Measurements from ENCODE around the gene HOXA3. TPM values are rescaled to one million over a fixed set of nuclear protein-coding genes. Genes with fewer than 3 reads are reported as not detected.

HOXA3 gene
- total RNA-seq, 1 experiment from 2014 or later = 22.6 TPM

DNA sequence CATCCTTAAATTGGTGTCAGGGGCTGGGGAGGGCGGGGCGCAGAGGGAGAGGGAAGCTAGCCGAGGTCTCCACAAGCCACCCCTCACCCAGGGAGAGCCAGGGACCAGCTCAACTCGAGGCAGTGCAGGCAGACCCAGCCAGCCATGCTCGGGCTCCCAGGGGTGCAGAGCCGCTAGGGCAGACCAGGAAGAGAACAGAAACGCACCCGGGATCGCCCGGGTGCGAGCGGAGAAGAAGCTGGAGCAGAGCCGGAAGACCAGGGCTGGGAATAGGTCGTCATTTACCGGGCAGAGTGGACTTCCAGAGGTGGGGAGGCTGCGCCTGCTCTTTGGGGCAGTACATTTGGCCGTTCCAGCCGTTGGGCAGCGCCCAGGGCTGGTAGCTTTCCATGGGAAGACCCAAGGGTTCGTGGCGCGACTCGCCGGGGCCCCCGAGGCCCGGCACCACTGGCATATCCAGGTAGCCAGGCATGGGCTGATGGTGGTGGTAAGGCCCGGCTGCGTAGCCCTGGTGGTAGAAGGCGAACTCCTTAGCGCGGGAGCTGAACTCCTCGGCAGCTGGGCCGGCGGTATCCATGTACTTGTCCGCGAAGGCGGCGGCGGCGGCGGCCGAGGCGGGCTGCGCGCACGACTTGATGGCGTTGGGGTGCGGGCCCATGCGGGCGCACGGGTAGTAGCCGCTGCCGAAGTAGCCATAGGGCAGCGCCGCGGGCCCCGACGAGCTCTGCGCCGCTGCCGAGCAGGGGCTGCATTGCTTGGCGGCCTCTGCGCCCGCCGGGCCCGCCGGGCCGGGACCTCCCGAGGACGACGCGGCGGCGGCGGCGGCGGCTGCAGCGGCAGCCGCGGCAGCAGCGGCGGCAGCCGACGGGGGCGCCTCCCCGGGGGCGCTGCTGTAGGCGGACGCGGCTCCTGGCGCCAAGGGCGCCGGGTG lies 46.8 kb upstream of the HOXA3 start:
- peaks cover 2% of the 10 kb centered on the region for H3K27me3 ChIP-seq (replicated peaks; ENCODE audit: control insufficient read depth, insufficient read depth, low read length)
- no peaks in the 10 kb centered on the region for H3K4me1 Mint-ChIP-seq (ENCODE audit: low read depth, unreplicated experiment)
- no peaks in the 10 kb centered on the region for H3K36me3 Mint-ChIP-seq (ENCODE audit: insufficient read depth, unreplicated experiment)
- TF ChIP-seq, protein P1, sequence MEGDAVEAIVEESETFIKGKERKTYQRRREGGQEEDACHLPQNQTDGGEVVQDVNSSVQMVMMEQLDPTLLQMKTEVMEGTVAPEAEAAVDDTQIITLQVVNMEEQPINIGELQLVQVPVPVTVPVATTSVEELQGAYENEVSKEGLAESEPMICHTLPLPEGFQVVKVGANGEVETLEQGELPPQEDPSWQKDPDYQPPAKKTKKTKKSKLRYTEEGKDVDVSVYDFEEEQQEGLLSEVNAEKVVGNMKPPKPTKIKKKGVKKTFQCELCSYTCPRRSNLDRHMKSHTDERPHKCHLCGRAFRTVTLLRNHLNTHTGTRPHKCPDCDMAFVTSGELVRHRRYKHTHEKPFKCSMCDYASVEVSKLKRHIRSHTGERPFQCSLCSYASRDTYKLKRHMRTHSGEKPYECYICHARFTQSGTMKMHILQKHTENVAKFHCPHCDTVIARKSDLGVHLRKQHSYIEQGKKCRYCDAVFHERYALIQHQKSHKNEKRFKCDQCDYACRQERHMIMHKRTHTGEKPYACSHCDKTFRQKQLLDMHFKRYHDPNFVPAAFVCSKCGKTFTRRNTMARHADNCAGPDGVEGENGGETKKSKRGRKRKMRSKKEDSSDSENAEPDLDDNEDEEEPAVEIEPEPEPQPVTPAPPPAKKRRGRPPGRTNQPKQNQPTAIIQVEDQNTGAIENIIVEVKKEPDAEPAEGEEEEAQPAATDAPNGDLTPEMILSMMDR (IDR thresholded peaks at IDR 0.05; ENCODE audit: insufficient read depth in 1 of 2, low read depth in 1 of 2, low read length in 1 of 2, severe bottlenecking in 1 of 2, unreplicated experiment in 1 of 2) = no peak
- H3K4me3 ChIP-seq (ENCODE audit: low read depth, low read length) = peak overlapping the region; percentile 59
- CTCF ChIA-PET = interaction anchor here (0.6 to 1.5 kb wide), 10 partner anchors 11 to 722 kb away, joined by 3 to 8 read pairs (median 3); no protein-coding TSS in a partner anchor
- peak overlapping the region; percentile 84 for H3K4me3 Mint-ChIP-seq (ENCODE audit: unreplicated experiment)
- no TSS peak for BruUV-seq (replicated peaks)
- no peaks in the 10 kb centered on the region for H3K9me3 ChIP-seq
- H3K36me3 ChIP-seq (ENCODE audit: control insufficient read depth, insufficient read depth, low read length) = no peaks in the 10 kb centered on the region
- H3K27me3 Mint-ChIP-seq (ENCODE audit: insufficient read depth, unreplicated experiment) = peaks cover 13% of the 10 kb centered on the region
- intact Hi-C loops (cut with micrococcal nuclease; ENCODE audit: unreplicated experiment) = loop anchor here (5.0 kb wide), 1 partner anchor 583 kb away; no protein-coding TSS in a partner anchor
- POLR2A ChIA-PET = no interaction called here
- peak in 1 of 2 experiments; percentile 48 for DNase-seq
- H3K27ac Mint-ChIP-seq (ENCODE audit: unreplicated experiment) = no peak overlapping the region
- H3K9me3 Mint-ChIP-seq (ENCODE audit: unreplicated experiment) = no peaks in the 10 kb centered on the region
- peaks cover 8% of the 10 kb centered on the region for H3K4me1 ChIP-seq

DNA sequence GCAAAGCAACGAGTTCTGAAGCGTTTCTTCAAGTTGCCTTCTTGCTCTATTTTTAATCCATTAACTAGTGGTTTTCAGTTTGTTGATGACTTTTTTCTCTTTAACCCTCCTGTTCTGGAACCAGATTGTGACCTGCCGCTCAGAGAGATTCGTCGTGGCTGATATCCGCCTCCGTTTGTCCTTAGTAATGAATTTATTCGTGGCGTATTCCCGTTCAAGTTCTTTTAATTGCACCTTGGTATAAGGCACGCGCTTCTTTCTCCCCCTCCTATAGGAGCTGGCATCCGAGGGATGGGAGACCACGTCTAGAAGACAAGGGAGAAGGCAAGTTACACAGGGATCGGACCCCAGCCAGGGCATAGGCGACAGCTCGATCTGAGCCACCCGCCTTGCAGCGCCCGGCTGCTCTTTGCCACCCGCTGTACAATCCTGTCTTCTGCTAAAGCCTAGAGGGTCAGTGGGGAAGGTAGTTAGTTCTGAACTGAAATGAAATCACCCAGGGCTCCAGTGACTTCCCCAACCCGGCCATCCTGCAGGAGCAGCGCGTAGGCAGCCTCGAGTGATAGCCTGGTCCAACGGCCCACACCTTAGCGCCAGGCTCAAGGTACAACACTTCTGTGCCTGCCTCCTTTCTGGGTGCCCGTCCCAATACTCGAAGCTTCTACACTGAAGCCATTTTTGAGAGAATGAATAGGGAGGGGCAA lies 45.9 kb upstream of the HOXA3 start:
- H3K27me3 ChIP-seq (replicated peaks; ENCODE audit: control insufficient read depth, insufficient read depth, low read length) = peaks cover 2% of the 10 kb centered on the region

More for the DNA sequence above, 45.9 kb upstream of the HOXA3 start:
- H3K4me3 Mint-ChIP-seq (ENCODE audit: unreplicated experiment) = peak overlapping the region; percentile 76
- BruUV-seq (replicated peaks) = no TSS peak
- DNase-seq = no peak
- no peaks in the 10 kb centered on the region for H3K9me3 Mint-ChIP-seq (ENCODE audit: unreplicated experiment)
- Histone ChIP-seq H3K36me3 (ENCODE audit: control insufficient read depth, insufficient read depth, low read length) (no peaks in the 10 kb centered on the region), H3K9me3 (no peaks in the 10 kb centered on the region), H3K4me1 (peaks cover 8% of the 10 kb centered on the region), H3K4me3 (ENCODE audit: low read depth, low read length) (no peak overlapping the region; the same call in 1 of the 2 replicates)
- ChIA-PET POLR2A (no interaction called here), CTCF (interaction anchor here (0.9 to 1.3 kb wide), 2 partner anchors 18 to 576 kb away, joined by 3 to 4 read pairs; no protein-coding TSS in a partner anchor)
- TF ChIP-seq, protein P1 (IDR thresholded peaks at IDR 0.05; ENCODE audit: insufficient read depth in 1 of 2, low read depth in 1 of 2, low read length in 1 of 2, severe bottlenecking in 1 of 2, unreplicated experiment in 1 of 2) = no peak
- intact Hi-C loops (cut with micrococcal nuclease; ENCODE audit: unreplicated experiment) = loop anchor here (5.0 kb wide), 1 partner anchor 584 kb away; no protein-coding TSS in a partner anchor
- H3K27me3 Mint-ChIP-seq (ENCODE audit: insufficient read depth, unreplicated experiment) = peaks cover 10% of the 10 kb centered on the region
- H3K27ac Mint-ChIP-seq (ENCODE audit: unreplicated experiment) = no peak overlapping the region
- no peaks in the 10 kb centered on the region for H3K4me1 Mint-ChIP-seq (ENCODE audit: low read depth, unreplicated experiment)
- no peaks in the 10 kb centered on the region for H3K36me3 Mint-ChIP-seq (ENCODE audit: insufficient read depth, unreplicated experiment)
